ENCODE results near the gene CTRB2. TPM values are rescaled to one million over a fixed set of nuclear protein-coding genes. Genes with fewer than 3 reads are reported as not detected.

The CTRB2 gene
- total RNA-seq, 1 experiment from 2014 or later: not detected

Other genes starting within 250 kb of the CTRB2 start
- 26.8 and 42.4 TPM in 2 replicates for gene WDR59, start 222.0 kb downstream of the CTRB2 start, total RNA-seq (2014; rRNA removed; shearing (Covaris generic); ENCODE audit: low replicate concordance)
- gene ZNRF1, start 208.1 kb downstream of the CTRB2 start, total RNA-seq (2014; rRNA removed; shearing (Covaris generic); ENCODE audit: low replicate concordance): 5.9 and 14.4 TPM in 2 replicates
- 0.79 TPM in 1 of 2 replicates, not detected in the other for gene LDHD, start 90.4 kb downstream of the CTRB2 start, total RNA-seq (2014; rRNA removed; shearing (Covaris generic); ENCODE audit: low replicate concordance)
- gene ZFP1, start 58.6 kb downstream of the CTRB2 start, total RNA-seq (2014; rRNA removed; shearing (Covaris generic); ENCODE audit: low replicate concordance): 7.9 and 23.0 TPM in 2 replicates
- gene CTRB1, start 11.8 kb upstream of the CTRB2 start, total RNA-seq (2014; rRNA removed; shearing (Covaris generic); ENCODE audit: low replicate concordance): not detected in 2 replicates
- 9.2 and 20.5 TPM in 2 replicates for gene BCAR1, start 44.5 kb upstream of the CTRB2 start, total RNA-seq (2014; rRNA removed; shearing (Covaris generic); ENCODE audit: low replicate concordance)
- gene CFDP1, start 226.3 kb upstream of the CTRB2 start, total RNA-seq (2014; rRNA removed; shearing (Covaris generic); ENCODE audit: low replicate concordance): 33.5 and 64.0 TPM in 2 replicates